IMR-90 (cell line): ENCODE measurements around the gene PCBP4. TPM values are rescaled to one million over a fixed set of nuclear protein-coding genes. Genes with fewer than 3 reads are reported as not detected.

Experiments used
- ATAC-seq: fragments of 200-7000 bp; cut with Tn5 transposase; 2 replicates; pipeline ENCODE4 v1.9.1; 2020; ENCODE audit warnings: low read depth, mild to moderate bottlenecking, moderate library complexity
- BruUV-seq: library from RNA; stranded (reverse); fragments of 400-500 nt; replicated peaks from 2 replicates; lab custom pipeline; 2021; lab: Mats Ljungman, UMichigan
- CTCF ChIA-PET: fragments of 300-600 bp; formaldehyde crosslinking; extraction: SDS; loops from one replicate; lab custom pipeline; 2021; ENCODE audit warnings: antibody characterized with exemption; lab: Yijun Ruan, JAX
- POLR2A ChIA-PET: fragments of 300-600 bp; sonication (Branson Sonifier 250); formaldehyde crosslinking; loops from one replicate; lab custom pipeline; 2022; ENCODE audit warnings: antibody characterized with exemption; ENCODE audit not compliant: unreplicated experiment; lab: Charles Lee
- DNase-seq: peaks from one replicate; pipeline ENCODE4 v3.0.0; 2013
- H2AFZ ChIP-seq: replicated peaks from 2 replicates; pipeline ENCODE3; 2013; ENCODE audit warnings: low read length, mild to moderate bottlenecking; ENCODE audit not compliant: poor library complexity
- H2AK5ac ChIP-seq: 2 replicates; pipeline ENCODE4 v1.6.1; 2013; ENCODE audit warnings: low read depth, low read length, inconsistent platforms
- H2AK9ac ChIP-seq: replicated peaks from 2 replicates; pipeline ENCODE3; 2013; ENCODE audit warnings: mild to moderate bottlenecking, low read depth, low read length, moderate library complexity; ENCODE audit not compliant: poor library complexity
- H2BK120ac ChIP-seq: 2 replicates; pipeline ENCODE4 v1.6.1; 2013; ENCODE audit warnings: low read depth, low read length, inconsistent platforms
- H2BK15ac ChIP-seq: 3 replicates; pipeline ENCODE4 v1.6.1; 2013; ENCODE audit warnings: low read depth, low read length, inconsistent platforms
- H2BK20ac ChIP-seq: 2 replicates; pipeline ENCODE4 v1.6.1; 2013; ENCODE audit warnings: low read depth, mild to moderate bottlenecking, inconsistent platforms, low read length, moderate library complexity
- H2BK5ac ChIP-seq: 2 replicates; pipeline ENCODE4 v1.6.1; 2013; ENCODE audit warnings: mild to moderate bottlenecking, low read depth, low read length, inconsistent platforms; ENCODE audit not compliant: poor library complexity, severe bottlenecking
- H3K14ac ChIP-seq: replicated peaks from 2 replicates; pipeline ENCODE4 v1.6.1; 2013; ENCODE audit warnings: low read depth, low read length, inconsistent platforms
- H3K18ac ChIP-seq: 2 replicates; pipeline ENCODE4 v1.6.1; 2013; ENCODE audit warnings: low read depth, low read length, control low read depth
- H3K23ac ChIP-seq: 2 replicates; pipeline ENCODE4 v1.6.1; 2013; ENCODE audit warnings: low read depth, low read length, inconsistent platforms
- H3K27ac ChIP-seq: 2 replicates; pipeline ENCODE4 v1.5.1; 2013; ENCODE audit warnings: mild to moderate bottlenecking, control low read depth, low read length; ENCODE audit not compliant: insufficient read depth
- H3K27me3 ChIP-seq: 2 replicates; pipeline ENCODE4 v1.6.1; 2013; ENCODE audit warnings: low read length; ENCODE audit not compliant: control insufficient read depth, insufficient read depth
- H3K36me3 ChIP-seq: 2 replicates; pipeline ENCODE4 v1.6.1; 2013; ENCODE audit warnings: low read length, mixed read lengths; ENCODE audit not compliant: control insufficient read depth, insufficient read depth
- H3K4ac ChIP-seq: 2 replicates; pipeline ENCODE4 v1.6.1; 2013; ENCODE audit warnings: low read depth, low read length, inconsistent platforms
- H3K4me1 ChIP-seq: 2 replicates; pipeline ENCODE4 v1.6.1; 2013; ENCODE audit warnings: low read length, mixed read lengths; ENCODE audit not compliant: control insufficient read depth, insufficient read depth
- H3K4me2 ChIP-seq: 2 replicates; pipeline ENCODE4 v1.6.1; 2013; ENCODE audit warnings: low read depth, mild to moderate bottlenecking, control low read depth, low read length, moderate library complexity
- H3K4me3 ChIP-seq: 2 replicates; pipeline ENCODE4 v1.5.1; 2013; ENCODE audit warnings: low read depth, mild to moderate bottlenecking, control low read depth, low read length, moderate library complexity; ENCODE audit not compliant: insufficient read depth
- H3K56ac ChIP-seq: 2 replicates; pipeline ENCODE4 v1.6.1; 2013; ENCODE audit warnings: low read length, inconsistent platforms; ENCODE audit not compliant: insufficient read depth; ENCODE audit errors: extremely low read depth
- H3K79me1 ChIP-seq, 2 experiments: 2 replicates each; pipeline ENCODE4 v1.6.1; 2013; ENCODE audit warnings: low read length in 2 of 2, inconsistent platforms in 1 of 2, low read depth in 1 of 2
- H3K9ac ChIP-seq: 2 replicates; pipeline ENCODE4 v1.6.1; 2013; ENCODE audit warnings: low read depth, low read length, control low read depth
- H3K9me1 ChIP-seq: 2 replicates; pipeline ENCODE4 v1.6.1; 2013; ENCODE audit warnings: low read length, inconsistent platforms; ENCODE audit not compliant: insufficient read depth
- H3K9me3 ChIP-seq: 2 replicates; pipeline ENCODE4 v1.6.1; 2013; ENCODE audit warnings: low read length; ENCODE audit not compliant: control insufficient read depth, insufficient read depth
- H4K20me1 ChIP-seq: 2 replicates; pipeline ENCODE4 v1.6.1; 2013; ENCODE audit warnings: low read length, inconsistent platforms; ENCODE audit not compliant: insufficient read depth
- H4K5ac ChIP-seq: 2 replicates; pipeline ENCODE4 v1.6.1; 2013; ENCODE audit warnings: mild to moderate bottlenecking, low read depth, low read length, control low read depth
- H4K8ac ChIP-seq, 2 experiments: 2 replicates each; pipeline ENCODE4 v1.6.1; 2013; ENCODE audit warnings: low read depth in 2 of 2, low read length in 2 of 2, control low read depth in 1 of 2, inconsistent platforms in 1 of 2
- H4K91ac ChIP-seq: 2 replicates; pipeline ENCODE4 v1.6.1; 2013; ENCODE audit warnings: low read depth, low read length, inconsistent platforms; ENCODE audit not compliant: insufficient read depth
- BHLHE40 ChIP-seq: fragments of 150-350 bp; IDR thresholded peaks from 2 replicates; pipeline ENCODE4 v1.6.1; 2016; ENCODE audit warnings: mild to moderate bottlenecking, low read depth, low read length
- CEBPB ChIP-seq: IDR thresholded peaks from 2 replicates; pipeline ENCODE4 v1.6.1; 2012; ENCODE audit warnings: low read depth, low read length, improper control_type of control experiment
- CHD1 ChIP-seq: IDR thresholded peaks from 2 replicates; pipeline ENCODE4 v1.6.1; 2012; ENCODE audit warnings: low read depth, low read length, improper control_type of control experiment
- FOS ChIP-seq: fragments of 150-350 bp; IDR thresholded peaks from 2 replicates; pipeline ENCODE4 v1.6.1; 2016; ENCODE audit warnings: low read depth, low read length
- MAZ ChIP-seq: IDR thresholded peaks from 2 replicates; pipeline ENCODE4 v1.6.1; 2012; ENCODE audit warnings: low read depth, mild to moderate bottlenecking, low read length, improper control_type of control experiment, moderate library complexity, borderline replicate concordance
- MXI1 ChIP-seq: IDR thresholded peaks from 2 replicates; pipeline ENCODE4 v1.6.1; 2012; ENCODE audit warnings: low read depth, mild to moderate bottlenecking, low read length, moderate library complexity, borderline replicate concordance
- NFE2L2 ChIP-seq: fragments of 150-350 bp; IDR thresholded peaks from 2 replicates; pipeline ENCODE4 v1.6.1; 2016; ENCODE audit warnings: low read depth, mild to moderate bottlenecking, low read length
- RCOR1 ChIP-seq: IDR thresholded peaks from 2 replicates; pipeline ENCODE4 v1.6.1; 2012; ENCODE audit warnings: mild to moderate bottlenecking, low read length, improper control_type of control experiment; ENCODE audit not compliant: insufficient replicate concordance
- RFX5 ChIP-seq: IDR thresholded peaks from 2 replicates; pipeline ENCODE4 v1.8.0; 2012; ENCODE audit warnings: low read depth, mild to moderate bottlenecking, low read length, moderate library complexity
- SMC3 ChIP-seq: fragments of 150-350 bp; IDR thresholded peaks from 2 replicates; pipeline ENCODE4 v1.6.1; 2016; ENCODE audit warnings: low read depth, mild to moderate bottlenecking, antibody characterized with exemption, low read length, moderate library complexity
- whole genome bisulfite sequencing, 2 experiments: methylation state at CpG; one replicate each; pipeline versions ENCODE4 v1.1.5 to v1.1.7; 2013; ENCODE audit warnings: missing lambda C conversion rate in 2 of 2; ENCODE audit not compliant: insufficient read length in 1 of 2; ENCODE audit errors: extremely low coverage in 2 of 2; 5-methylcytosine and 5-hydroxymethylcytosine counted together
- dilution Hi-C: fragments of 300-500 bp; cut with HindIII; formaldehyde crosslinking; loops from one replicate; pipeline ENCODE4 v1.14.3; 2018; ENCODE audit warnings: low sequenced_read_pairs; ENCODE audit not compliant: unreplicated experiment
- in situ Hi-C: fragments of 300-500 bp; cut with MboI; formaldehyde crosslinking; loops from 3 replicates; pipeline ENCODE4 v1.14.3; 2019; ENCODE audit warnings: low sequenced_read_pairs, inconsistent platforms, mixed read lengths
- intact Hi-C: fragments of 100-400 bp; cut with micrococcal nuclease; formaldehyde crosslinking; loops from 2 replicates; pipeline ENCODE4 v1.10.0; 2022
- polyA plus RNA-seq, 3 experiments: library from polyadenylated mRNA; depleted of rRNA; stranded (reverse); fragments of >200 nt; gene quantifications; 2 replicates each; pipeline ENCODE4 v1.2.3, GENCODE V29; 2012; ENCODE audit warnings: low replicate concordance in 1 of 3
- total RNA-seq: library from RNA; depleted of rRNA; stranded (reverse); fragments of >200 nt; gene quantifications from 2 replicates; pipeline ENCODE4 v1.2.3, GENCODE V29; 2012
- TF ChIP-seq, protein P1 (sequence below): conservative IDR thresholded peaks from 2 replicates; pipeline ENCODE4 v1.5.1; 2012; ENCODE audit warnings: mild to moderate bottlenecking, low read depth, low read length, improper control_type of control experiment
- TF ChIP-seq, protein P2 (sequence below): fragments of 150-350 bp; IDR thresholded peaks from 2 replicates; pipeline ENCODE4 v1.6.1; 2016; ENCODE audit warnings: low read depth, mild to moderate bottlenecking, low read length, moderate library complexity, borderline replicate concordance
- TF ChIP-seq, protein P3 (sequence below): fragments of 150-350 bp; IDR thresholded peaks from 2 replicates; pipeline ENCODE4 v1.6.1; 2017; ENCODE audit warnings: mild to moderate bottlenecking, antibody characterized with exemption, low read length, low read depth

PCBP4 gene
- total and polyA plus RNA-seq, 2 of the 4 experiments (the other 2 are of a cell fraction): 70.8 to 110 TPM

DNA sequence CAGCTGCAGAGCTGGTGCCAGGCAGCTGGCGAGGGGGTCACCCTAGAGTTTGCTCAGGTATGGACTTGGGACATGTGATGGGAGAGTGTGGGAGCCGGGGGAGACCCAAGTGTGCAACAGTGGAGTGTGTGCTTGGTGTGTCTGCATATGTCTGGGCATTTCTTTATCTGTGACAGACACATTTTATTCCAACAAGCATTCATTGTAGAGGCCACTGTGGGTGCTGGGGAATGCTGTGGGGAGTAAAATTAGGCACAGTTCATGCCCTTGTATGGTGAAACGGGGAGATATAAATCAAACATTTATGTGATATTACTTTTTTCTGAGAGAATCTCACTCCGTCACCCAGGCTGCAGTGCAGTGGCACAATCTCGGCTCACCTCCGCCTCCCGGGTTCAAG lies 20.3 kb upstream of the PCBP4 start:
- Histone ChIP-seq H3K9ac (no peak overlapping the region), H4K5ac (no peak overlapping the region), H3K27ac (no peak overlapping the region), H3K4me1 (peaks cover 13% of the 10 kb centered on the region), H3K18ac (no peak overlapping the region), H2BK120ac (no peak overlapping the region), H3K79me1 (peaks cover 15 to 51% of the 10 kb centered on the region in 2 experiments; a peak in 3 of 4 replicates), H3K9me1 (peaks cover 10% of the 10 kb centered on the region), H2BK5ac (no peak overlapping the region), H2BK20ac (no peak overlapping the region), H3K23ac (no peak overlapping the region), H3K9me3 (no peaks in the 10 kb centered on the region), H2AK9ac (no peak overlapping the region), H3K4ac (no peak overlapping the region), H3K56ac (no peak overlapping the region), H2AFZ (no peak overlapping the region), H3K4me3 (no peak overlapping the region), H3K4me2 (no peak overlapping the region), H2AK5ac (no peak overlapping the region), H4K20me1 (peaks cover 8% of the 10 kb centered on the region), H4K91ac (no peak overlapping the region), H2BK15ac (no peak overlapping the region), H3K27me3 (no peaks in the 10 kb centered on the region), H3K14ac (no peak overlapping the region), H3K36me3 (peaks cover 14% of the 10 kb centered on the region), H4K8ac (no peak overlapping the region)
- 90% methylated on average over 2 of the region's 7 CpGs; no CpG with 5 or more reads in 1 of the 2 experiments for WGBS, 2 experiments
- intact Hi-C loops: no loop called here
- in situ Hi-C loops: no loop called here
- ChIA-PET CTCF (no interaction called here), POLR2A (no interaction called here)
- DNase-seq (no peak), ATAC-seq (no peak)
- BruUV-seq: no TSS peak
- dilution Hi-C loops: no loop called here
- TF ChIP-seq CHD1 (no peak), CEBPB (no peak), BHLHE40 (no peak), MAZ (no peak), RCOR1 (no peak), RFX5 (no peak), SMC3 (no peak), MXI1 (no peak), NFE2L2 (no peak), FOS (no peak)
- TF ChIP-seq, protein P1, sequence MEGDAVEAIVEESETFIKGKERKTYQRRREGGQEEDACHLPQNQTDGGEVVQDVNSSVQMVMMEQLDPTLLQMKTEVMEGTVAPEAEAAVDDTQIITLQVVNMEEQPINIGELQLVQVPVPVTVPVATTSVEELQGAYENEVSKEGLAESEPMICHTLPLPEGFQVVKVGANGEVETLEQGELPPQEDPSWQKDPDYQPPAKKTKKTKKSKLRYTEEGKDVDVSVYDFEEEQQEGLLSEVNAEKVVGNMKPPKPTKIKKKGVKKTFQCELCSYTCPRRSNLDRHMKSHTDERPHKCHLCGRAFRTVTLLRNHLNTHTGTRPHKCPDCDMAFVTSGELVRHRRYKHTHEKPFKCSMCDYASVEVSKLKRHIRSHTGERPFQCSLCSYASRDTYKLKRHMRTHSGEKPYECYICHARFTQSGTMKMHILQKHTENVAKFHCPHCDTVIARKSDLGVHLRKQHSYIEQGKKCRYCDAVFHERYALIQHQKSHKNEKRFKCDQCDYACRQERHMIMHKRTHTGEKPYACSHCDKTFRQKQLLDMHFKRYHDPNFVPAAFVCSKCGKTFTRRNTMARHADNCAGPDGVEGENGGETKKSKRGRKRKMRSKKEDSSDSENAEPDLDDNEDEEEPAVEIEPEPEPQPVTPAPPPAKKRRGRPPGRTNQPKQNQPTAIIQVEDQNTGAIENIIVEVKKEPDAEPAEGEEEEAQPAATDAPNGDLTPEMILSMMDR: no peak
- TF ChIP-seq, protein P2, sequence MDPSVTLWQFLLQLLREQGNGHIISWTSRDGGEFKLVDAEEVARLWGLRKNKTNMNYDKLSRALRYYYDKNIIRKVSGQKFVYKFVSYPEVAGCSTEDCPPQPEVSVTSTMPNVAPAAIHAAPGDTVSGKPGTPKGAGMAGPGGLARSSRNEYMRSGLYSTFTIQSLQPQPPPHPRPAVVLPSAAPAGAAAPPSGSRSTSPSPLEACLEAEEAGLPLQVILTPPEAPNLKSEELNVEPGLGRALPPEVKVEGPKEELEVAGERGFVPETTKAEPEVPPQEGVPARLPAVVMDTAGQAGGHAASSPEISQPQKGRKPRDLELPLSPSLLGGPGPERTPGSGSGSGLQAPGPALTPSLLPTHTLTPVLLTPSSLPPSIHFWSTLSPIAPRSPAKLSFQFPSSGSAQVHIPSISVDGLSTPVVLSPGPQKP: no peak
- TF ChIP-seq, protein P3, sequence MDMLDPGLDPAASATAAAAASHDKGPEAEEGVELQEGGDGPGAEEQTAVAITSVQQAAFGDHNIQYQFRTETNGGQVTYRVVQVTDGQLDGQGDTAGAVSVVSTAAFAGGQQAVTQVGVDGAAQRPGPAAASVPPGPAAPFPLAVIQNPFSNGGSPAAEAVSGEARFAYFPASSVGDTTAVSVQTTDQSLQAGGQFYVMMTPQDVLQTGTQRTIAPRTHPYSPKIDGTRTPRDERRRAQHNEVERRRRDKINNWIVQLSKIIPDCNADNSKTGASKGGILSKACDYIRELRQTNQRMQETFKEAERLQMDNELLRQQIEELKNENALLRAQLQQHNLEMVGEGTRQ: no peak
